DMS53 treated with DMSO at 0.1 percent for 48 hours (cell line): ENCODE measurements around the gene ALKBH1.

ENCODE experiments used
- DNase-seq: peaks from one replicate; lab custom pipeline; 2025; ENCODE audit not compliant: unreplicated experiment; lab: John Stamatoyannopoulos, UW

ALKBH1 gene

GRCh38 chr14:77625360-77625759, 82.5 kb downstream of the ALKBH1 start:
- DNase-seq = no peak

GRCh38 chr14:77623201-77623600, 84.6 kb downstream of the ALKBH1 start:
- DNase-seq = no peak
